Endodermal cell (in vitro differentiated cells): ENCODE results near the gene IFT74. TPM values are rescaled to one million over a fixed set of nuclear protein-coding genes. Genes with fewer than 3 reads are reported as not detected.

Experiments used
- DNase-seq: peaks from one replicate; pipeline ENCODE4 v3.0.0-alpha.2; 2017
- H3K27ac ChIP-seq: 2 replicates; pipeline ENCODE4 v1.5.1; 2013; ENCODE audit warnings: mild to moderate bottlenecking, low read depth, low read length, moderate library complexity
- H3K27me3 ChIP-seq: 2 replicates; pipeline ENCODE4 v1.6.1; 2013; ENCODE audit warnings: mild to moderate bottlenecking, low read length, moderate library complexity; ENCODE audit not compliant: insufficient read depth, control insufficient read depth, poor library complexity, severe bottlenecking
- H3K36me3 ChIP-seq: 2 replicates; pipeline ENCODE4 v1.7.0; 2013; ENCODE audit warnings: mild to moderate bottlenecking, low read length, moderate library complexity; ENCODE audit not compliant: control insufficient read depth, insufficient read depth
- H3K4me1 ChIP-seq: one replicate; pipeline ENCODE4 v1.7.0; 2013; ENCODE audit warnings: low read length; ENCODE audit not compliant: control insufficient read depth, insufficient read depth
- H3K4me3 ChIP-seq: 2 replicates; pipeline ENCODE4 v1.5.1; 2013; ENCODE audit warnings: mild to moderate bottlenecking, low read length, moderate library complexity
- H3K9ac ChIP-seq: 2 replicates; pipeline ENCODE4 v1.6.1; 2013; ENCODE audit warnings: mild to moderate bottlenecking, low read length, moderate library complexity; ENCODE audit not compliant: poor library complexity, severe bottlenecking; ENCODE audit errors: extremely low read depth
- H3K9me3 ChIP-seq: 2 replicates; pipeline ENCODE4 v1.6.1; 2013; ENCODE audit warnings: mild to moderate bottlenecking, low read length, moderate library complexity; ENCODE audit not compliant: control insufficient read depth
- H3K27ac Mint-ChIP-seq: 2 replicates; pipeline ENCODE4 v1.8.0; 2020; ENCODE audit warnings: mixed read lengths
- H3K27me3 Mint-ChIP-seq: 2 replicates; pipeline ENCODE4 v1.8.0; 2021; ENCODE audit warnings: mild to moderate bottlenecking, mixed read lengths; ENCODE audit not compliant: insufficient read depth
- H3K36me3 Mint-ChIP-seq: 2 replicates; pipeline ENCODE4 v1.8.0; 2020; ENCODE audit warnings: low read depth, mixed read lengths
- H3K4me1 Mint-ChIP-seq: 2 replicates; pipeline ENCODE4 v1.8.0; 2020; ENCODE audit warnings: mixed read lengths
- H3K4me3 Mint-ChIP-seq: 2 replicates; pipeline ENCODE4 v1.8.0; 2020; ENCODE audit warnings: mild to moderate bottlenecking, moderate library complexity, mixed read lengths
- H3K9me3 Mint-ChIP-seq: 2 replicates; pipeline ENCODE4 v1.8.0; 2020; ENCODE audit warnings: mild to moderate bottlenecking, mixed read lengths
- CTCF ChIP-seq: fragments of 200-600 bp; sonication (generic); conservative IDR thresholded peaks from 2 replicates; pipeline ENCODE4 v1.5.0; 2021; ENCODE audit warnings: antibody characterized with exemption, mild to moderate bottlenecking
- WGBS, 2 experiments: methylation state at CpG; one replicate each; pipeline versions ENCODE4 v1.1.5 to v1.1.7; 2013; ENCODE audit warnings: missing lambda C conversion rate in 2 of 2, mixed read lengths in 1 of 2; ENCODE audit not compliant: insufficient coverage in 1 of 2, insufficient read length in 1 of 2; 5-methylcytosine and 5-hydroxymethylcytosine counted together
- total RNA-seq, 2 donors: library from RNA; stranded (reverse); fragmentation: NEBNext Ultra II Directional in 1 of 2; extraction: Animal tissue kit (Norgen Biotek cat#: 25700) in 1 of 2; gene quantifications; 2 replicates in 1 of 2; 3 replicates in 1 of 2; pipeline ENCODE4 v1.2.1, GENCODE V29; 2021

The IFT74 gene
- total RNA-seq, 2 donors from 2014 or later: 17.6 to 28.5 TPM

GRCh38 chr9:27088981-27089380 is 132.8 kb downstream of the IFT74 start:
- H3K36me3 ChIP-seq: no peaks in the 10 kb centered on the region
- Mint-ChIP-seq H3K27me3 (no peaks in the 10 kb centered on the region), H3K4me1 (no peaks in the 10 kb centered on the region), H3K9me3 (peaks cover 14% of the 10 kb centered on the region), H3K27ac (no peak overlapping the region), H3K4me3 (no peak overlapping the region), H3K36me3 (no peaks in the 10 kb centered on the region)
- no peak for TF ChIP-seq CTCF
- no peaks in the 10 kb centered on the region for H3K27me3 ChIP-seq
- DNase-seq: no peak
- 76 to 90% methylated on average over 2 to 4 of the region's 4 CpGs for WGBS, 2 experiments
- H3K4me1 ChIP-seq: no peaks in the 10 kb centered on the region
- H3K9me3 ChIP-seq: no peaks in the 10 kb centered on the region
- H3K4me3 ChIP-seq: no peak overlapping the region
- no peak overlapping the region for H3K9ac ChIP-seq
- no peak overlapping the region for H3K27ac ChIP-seq

GRCh38 chr9:27089706-27090105 is 133.5 kb downstream of the IFT74 start:
- H3K36me3 Mint-ChIP-seq: no peaks in the 10 kb centered on the region
- Histone ChIP-seq H3K4me1 (no peaks in the 10 kb centered on the region), H3K9ac (no peak overlapping the region), H3K27ac (no peak overlapping the region), H3K36me3 (no peaks in the 10 kb centered on the region), H3K9me3 (no peaks in the 10 kb centered on the region), H3K4me3 (no peak overlapping the region), H3K27me3 (no peaks in the 10 kb centered on the region)
- no peak for DNase-seq
- H3K9me3 Mint-ChIP-seq: peaks cover 14% of the 10 kb centered on the region
- H3K27me3 Mint-ChIP-seq: no peaks in the 10 kb centered on the region
- H3K4me1 Mint-ChIP-seq: peaks cover 5% of the 10 kb centered on the region
- no peak overlapping the region for H3K27ac Mint-ChIP-seq
- TF ChIP-seq CTCF: no peak
- H3K4me3 Mint-ChIP-seq: no peak overlapping the region
- 89 to 90% methylated on average over 3 to 4 of the region's 4 CpGs for WGBS, 2 experiments

GRCh38 chr9:27090231-27090630 is 134.0 kb downstream of the IFT74 start:
- Histone ChIP-seq H3K4me1 (no peaks in the 10 kb centered on the region), H3K36me3 (no peaks in the 10 kb centered on the region), H3K27me3 (no peaks in the 10 kb centered on the region), H3K4me3 (no peak overlapping the region), H3K9ac (no peak overlapping the region), H3K27ac (no peak overlapping the region), H3K9me3 (no peaks in the 10 kb centered on the region)
- no peaks in the 10 kb centered on the region for H3K27me3 Mint-ChIP-seq
- H3K4me1 Mint-ChIP-seq: peaks cover 6% of the 10 kb centered on the region
- H3K4me3 Mint-ChIP-seq: no peak overlapping the region
- no peak for DNase-seq
- no peak overlapping the region for H3K27ac Mint-ChIP-seq
- no peak for TF ChIP-seq CTCF
- peaks cover 14% of the 10 kb centered on the region for H3K9me3 Mint-ChIP-seq
- no peaks in the 10 kb centered on the region for H3K36me3 Mint-ChIP-seq
